Stimulated activated CD4-positive, alpha-beta T cell treated with anti-CD3 and anti-CD28 coated beads, TNF-alpha, amount 100 ng/mL, for 24 hours (primary cell): ENCODE results near the gene LY6G6F.

Source experiments
- DNase-seq, 3 experiments: peaks; one replicate each; pipeline ENCODE4 v3.0.0-alpha.2; 2020; ENCODE audit warnings: low read depth in 3 of 3

Gene LY6G6F, protein sequence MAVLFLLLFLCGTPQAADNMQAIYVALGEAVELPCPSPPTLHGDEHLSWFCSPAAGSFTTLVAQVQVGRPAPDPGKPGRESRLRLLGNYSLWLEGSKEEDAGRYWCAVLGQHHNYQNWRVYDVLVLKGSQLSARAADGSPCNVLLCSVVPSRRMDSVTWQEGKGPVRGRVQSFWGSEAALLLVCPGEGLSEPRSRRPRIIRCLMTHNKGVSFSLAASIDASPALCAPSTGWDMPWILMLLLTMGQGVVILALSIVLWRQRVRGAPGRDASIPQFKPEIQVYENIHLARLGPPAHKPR

DNA sequence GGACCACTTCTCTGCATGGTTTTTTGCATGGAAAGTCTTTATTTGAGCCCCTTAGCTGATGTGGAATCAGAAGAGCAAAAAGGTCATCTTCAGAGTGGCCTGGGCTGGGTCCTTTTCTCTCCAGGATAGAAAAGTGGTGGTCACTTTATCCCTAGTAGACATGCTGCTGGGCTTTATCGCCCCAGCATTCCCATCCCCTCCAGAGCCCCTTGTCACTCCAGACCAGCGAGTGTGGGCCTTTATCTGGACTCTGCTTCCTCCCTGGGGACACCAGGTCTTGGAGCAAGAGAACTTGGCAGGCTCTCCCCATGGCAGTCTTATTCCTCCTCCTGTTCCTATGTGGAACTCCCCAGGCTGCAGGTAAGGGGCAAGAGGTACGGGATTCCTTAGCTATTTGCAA lies at the start of gene LY6G6F:
TSS of gene LY6G6F (plus strand) at position 268 of the 400 bp plus-strand sequence. CDS start at position 309, 41 bp downstream.
- no peak for DNase-seq

DNA sequence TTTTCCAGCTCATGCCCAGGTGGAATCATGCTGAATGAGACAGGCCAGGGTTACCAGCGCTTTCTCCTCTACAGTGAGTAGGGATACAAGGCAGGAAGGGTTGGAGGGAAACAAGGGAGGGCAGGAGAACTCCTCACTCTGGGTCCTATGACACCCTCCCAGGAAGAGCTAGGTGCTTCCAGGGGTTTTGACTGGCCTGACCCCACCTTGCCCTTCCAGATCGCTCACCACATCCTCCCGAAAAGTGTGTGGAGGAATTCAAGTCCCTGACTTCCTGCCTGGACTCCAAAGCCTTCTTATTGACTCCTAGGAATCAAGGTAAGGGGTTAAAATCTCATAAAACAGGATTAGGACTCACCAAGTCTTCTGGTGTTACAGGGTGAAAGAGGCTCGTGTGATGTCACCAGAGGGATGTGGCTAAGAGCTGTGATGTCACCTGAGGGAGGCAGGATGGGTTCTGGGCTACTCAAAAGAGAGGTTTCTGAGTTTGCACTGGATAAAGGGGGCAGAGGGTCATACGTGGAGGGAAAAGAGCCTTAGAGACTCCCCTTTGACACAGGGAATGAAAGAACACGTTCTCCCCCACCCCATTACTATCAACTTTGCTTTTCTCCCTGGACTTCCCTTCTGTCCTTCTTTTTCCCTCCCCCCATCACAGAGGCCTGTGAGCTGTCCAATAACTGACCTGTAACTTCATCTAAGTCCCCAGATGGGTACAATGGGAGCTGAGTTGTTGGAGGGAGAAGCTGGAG lies 49.1 kb upstream of the LY6G6F start:
- DNase-seq: no peak

DNA sequence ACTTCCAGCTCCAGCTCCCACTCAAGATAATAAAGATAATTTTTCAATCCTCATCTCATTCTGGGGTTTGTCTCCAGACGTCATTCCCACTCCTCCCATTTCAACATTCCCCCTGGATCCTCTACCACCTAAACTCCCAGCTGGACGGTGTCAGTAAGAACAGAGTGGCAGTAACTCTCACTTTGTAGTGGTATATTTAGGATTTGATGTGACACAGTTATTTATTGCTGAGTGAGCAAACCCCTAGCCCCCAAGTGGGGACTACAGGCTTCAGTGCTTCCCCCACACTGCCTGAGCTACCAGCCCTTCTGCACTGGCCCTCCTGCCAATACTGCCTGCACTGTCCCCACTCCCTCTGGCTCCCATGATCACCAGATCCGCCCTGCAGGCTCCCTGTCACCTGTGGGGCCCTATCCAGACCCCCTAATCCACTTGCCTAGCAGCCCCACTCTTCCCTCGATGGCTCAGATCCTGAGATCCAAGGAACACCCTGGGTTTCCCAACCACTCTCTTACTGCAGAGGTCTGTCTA lies 48.4 kb upstream of the LY6G6F start:
- DNase-seq: no peak

DNA sequence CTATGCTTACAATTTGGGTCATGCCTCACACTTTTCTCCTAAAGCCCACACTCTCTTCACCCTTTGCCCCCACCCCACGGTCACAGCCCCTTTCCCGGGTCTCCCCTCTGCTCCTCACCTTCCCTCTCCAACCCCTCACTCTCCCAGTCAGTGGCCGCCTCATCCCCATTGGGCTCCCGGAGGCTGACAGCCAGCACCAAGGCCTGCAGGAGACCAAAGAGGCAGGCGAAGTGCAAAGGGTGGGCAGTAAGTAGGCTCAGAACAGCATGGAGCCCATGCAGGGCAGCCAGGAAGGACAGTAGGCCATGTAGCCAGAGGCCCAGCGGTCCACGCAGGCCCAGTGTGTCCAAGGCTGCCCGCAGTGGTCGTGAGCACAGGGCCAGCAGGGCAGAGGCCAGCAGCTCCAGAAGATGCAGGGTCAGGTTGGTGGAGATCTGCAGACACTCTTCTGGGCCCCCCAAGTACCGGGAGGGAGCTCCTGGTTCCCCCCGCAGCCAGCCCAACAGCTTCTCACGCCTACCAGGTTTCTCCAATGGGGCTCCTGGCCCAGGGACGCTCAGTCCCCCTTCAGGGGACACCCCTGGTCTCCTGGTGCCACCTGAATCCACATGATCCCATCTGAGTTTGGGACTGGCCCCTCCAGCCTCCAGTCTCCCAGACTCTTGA lies 47.5 kb upstream of the LY6G6F start:
- DNase-seq: no peak

DNA sequence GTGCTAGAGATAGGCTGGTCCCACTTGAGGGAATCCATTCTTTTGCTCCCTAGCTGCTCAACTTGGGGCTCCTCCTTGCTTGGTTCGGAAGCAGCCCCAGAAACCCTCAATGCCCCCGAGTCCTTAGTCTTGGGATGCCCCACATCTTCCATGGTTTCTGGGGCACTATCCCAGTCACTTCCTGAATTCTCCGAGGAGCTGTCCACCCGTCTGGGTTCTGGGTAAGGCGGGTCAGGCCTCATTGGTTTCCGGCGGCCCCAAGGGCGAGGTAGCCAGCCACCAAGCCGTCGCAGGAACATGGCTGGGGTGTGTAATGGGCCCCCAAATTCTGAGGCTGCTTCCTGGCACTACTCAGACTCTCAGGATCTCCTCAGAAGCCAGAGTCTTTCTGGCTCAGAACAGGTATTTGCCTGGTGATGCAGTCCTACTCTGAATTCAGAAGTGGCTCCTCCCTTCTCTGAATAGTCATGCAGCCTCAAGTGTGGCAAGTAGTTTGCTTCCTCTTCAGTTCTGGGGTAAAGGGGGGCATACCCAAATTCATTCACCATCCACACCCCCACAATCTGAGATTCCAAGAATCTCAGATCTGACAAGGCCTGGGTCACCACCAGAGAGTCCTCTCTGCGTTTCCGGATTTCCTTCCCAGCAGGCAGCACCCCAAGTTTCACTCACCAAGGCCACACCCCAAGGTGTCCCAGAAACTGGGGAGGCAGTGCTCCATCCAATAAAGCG lies 46.9 kb upstream of the LY6G6F start:
- DNase-seq: peak in 1 of 3 experiments; percentile 49

DNA sequence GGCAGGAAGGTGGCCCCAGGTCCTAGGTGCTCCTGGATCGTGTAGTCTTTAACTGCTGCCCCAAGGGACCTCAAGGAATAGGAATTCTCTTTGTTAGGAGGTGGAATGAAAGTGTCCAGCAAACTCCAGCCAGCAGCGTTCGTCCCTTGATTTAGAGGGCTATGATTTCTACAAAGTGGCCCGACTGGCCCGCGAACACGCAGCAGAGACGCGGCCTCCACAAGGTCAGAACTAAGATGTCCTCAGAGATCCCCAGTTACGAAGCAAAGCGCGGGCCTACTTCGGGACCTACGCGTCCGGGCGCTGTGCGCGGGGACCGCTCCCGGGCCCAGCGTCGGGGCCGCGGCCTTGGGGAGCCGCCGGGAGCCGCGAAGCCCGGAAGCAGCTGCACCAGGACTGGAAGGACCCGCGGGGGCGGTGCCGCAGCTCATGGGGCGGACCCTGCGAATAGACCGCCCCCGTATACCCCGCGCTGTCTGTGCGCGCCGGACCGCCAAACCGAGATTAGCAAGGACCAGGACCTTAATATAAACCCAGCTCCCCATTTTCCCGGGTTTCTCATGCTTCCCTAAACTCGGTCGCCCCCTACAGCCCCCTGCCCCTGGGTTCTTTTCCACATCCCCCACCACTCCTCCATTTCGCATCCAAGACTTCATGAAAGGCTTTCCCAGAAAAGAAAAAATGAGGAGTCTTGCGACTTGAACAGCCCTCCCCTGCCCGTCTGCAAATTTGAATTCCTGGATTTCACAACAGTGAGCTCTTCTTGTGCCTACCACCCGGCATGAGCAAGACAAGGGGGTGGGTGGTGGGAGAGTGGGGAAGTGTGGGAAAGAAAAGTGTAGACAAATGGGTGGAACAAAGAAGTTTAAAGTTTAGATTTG lies 46.0 kb upstream of the LY6G6F start, which contains the start of gene C6orf47:
TSS of gene C6orf47 (minus strand) at position 398 of the 881 bp plus-strand sequence. CDS start 831 bp downstream, outside the sequence.
- peak; percentile 46 to 79 (median 61) for DNase-seq

DNA sequence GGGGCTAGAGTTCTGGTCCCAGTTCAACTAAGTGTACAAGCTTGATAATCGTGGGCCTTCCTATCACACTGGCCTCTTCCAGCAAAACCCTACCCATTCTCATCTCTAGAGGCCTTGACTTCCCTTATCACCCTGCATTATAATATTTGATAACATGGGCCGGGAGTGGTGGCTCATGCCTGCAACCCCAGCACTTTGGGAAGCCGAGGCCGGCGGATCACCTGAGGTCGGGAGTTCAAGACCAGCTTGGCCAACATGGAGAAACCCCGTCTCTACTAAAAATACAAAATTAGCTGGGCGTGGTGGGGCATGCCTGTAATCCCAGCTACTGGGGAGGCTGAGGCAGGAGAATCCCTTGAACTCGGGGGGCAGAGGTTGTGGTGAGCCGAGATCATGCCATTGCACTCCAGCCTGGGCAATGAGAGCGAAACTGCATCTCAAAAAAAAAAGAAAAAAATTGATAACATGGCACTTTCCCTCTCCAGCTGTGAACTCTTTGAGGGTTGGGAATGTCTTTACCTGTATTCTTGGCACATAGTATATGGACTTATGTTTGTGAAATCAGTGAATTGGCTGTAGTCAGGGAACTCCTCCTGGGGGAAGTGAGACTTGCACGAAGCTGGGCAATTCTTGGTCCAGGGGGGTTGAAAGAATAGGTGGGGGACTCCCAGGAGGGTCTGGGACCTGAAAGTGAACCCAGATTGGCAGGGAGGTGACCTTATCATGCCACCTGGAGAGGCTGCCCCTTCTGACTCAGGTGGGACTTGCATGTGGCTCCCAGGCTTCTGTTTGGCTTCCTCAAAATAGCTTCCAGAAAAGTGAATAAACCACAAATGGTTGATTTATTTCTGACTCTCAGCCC lies 45.2 kb upstream of the LY6G6F start:
- DNase-seq: no peak

DNA sequence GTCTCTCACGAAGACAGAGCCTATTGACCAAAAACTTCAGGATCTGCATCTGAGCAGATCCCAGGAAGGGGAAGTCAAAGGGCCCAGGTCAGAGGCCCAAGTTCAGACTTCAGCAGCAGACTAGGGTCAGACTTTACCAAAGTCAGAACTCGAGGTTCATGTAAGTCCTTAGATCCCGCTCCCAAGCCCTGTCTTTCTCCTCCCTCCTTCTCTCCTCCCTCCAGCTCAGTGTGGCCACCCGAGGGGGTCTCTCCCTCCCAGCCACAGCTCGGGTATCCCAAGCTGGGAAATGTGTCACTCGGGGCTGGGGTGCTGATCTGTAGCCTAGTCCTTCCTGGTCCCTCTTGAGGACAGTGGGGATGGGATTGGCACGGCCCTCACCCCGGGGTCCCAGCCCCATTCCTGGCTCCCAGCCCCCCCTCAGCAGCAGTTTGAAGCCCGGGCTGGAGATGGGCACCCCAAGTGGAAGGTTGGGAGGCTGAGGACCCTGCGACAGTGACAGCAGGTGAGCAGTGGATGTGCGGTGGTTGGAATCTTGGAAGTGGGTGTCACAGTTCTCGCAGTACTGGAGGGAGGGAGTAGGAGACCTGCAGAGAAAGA lies 44.4 kb upstream of the LY6G6F start:
- no peak for DNase-seq

DNA sequence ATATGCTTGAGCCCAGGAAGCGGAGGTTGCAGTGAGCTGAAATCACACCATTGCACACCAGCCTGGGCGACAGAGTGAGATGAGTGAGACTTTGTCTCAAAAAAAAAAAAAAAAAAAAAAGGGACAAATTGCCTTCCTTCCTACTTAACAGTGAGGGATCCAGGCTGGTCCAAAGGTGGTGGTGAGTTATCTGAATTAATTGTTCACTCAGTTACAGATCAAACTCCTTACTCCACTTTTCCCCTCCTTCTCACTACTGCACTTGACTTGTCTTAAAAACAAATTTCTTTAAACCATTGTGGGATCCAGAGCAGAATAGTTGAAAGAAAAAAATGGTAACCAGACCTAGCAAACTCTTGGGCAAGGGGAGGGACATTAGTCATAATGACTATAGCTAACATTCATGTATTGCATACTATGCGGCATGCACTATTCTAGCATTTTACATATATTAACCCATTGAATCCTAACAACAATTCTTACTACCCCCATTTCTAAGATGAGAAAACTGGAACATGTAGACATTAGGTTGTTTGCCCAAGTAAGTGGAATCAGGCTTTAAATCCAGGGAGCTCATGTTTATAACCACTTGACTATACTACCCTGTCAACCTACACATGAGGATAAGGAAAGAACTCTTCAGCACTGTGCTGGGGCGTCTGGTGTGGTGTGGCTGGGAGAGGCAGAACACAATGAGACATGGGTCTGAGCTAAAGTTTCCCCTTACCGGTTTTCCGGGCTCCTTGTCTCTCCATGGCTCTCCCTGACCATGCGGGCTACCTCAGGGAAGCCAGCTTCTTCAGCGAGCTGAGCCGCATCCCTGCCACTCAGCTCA lies 43.3 kb upstream of the LY6G6F start:
- DNase-seq: no peak

DNA sequence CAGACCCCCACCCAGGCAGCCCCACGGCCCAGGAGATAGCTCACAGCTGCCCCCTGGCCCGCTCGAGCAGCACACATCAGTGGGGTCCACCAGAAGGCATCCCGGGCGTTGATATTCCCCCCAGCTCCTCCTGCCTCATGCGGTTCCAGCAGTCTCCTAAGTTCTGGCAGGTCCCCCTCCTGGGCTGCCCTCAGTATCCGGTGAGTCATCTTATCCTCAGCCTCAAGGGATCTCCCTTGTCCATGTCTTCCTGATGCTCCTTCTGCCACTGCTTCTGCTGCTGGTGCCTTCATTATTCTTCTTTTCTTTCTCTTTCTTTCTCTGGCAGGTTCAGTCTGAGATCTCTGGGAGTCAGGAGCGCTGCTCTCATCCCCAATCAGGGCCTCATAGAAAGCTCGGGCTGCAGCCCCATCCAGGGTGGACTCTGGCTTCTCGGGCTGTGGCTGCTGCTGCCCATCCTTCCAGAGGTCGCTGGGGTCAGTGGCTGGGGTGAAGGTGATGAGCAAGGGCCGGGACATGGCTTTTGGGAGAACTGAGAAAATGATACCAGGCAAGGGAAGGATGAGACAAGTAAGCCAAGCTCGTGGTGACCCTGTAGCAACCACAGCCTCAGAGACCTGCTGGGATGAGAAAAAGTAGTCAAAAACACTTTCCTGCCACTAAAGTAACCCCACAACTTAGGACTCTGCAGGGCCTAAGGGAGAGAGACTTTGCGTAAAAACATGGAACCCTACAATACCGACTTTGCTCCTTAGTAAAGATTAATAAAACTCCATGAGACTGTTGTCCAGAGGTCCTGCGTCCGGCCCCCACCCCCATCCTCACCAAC lies 42.5 kb upstream of the LY6G6F start:
- no peak for DNase-seq

DNA sequence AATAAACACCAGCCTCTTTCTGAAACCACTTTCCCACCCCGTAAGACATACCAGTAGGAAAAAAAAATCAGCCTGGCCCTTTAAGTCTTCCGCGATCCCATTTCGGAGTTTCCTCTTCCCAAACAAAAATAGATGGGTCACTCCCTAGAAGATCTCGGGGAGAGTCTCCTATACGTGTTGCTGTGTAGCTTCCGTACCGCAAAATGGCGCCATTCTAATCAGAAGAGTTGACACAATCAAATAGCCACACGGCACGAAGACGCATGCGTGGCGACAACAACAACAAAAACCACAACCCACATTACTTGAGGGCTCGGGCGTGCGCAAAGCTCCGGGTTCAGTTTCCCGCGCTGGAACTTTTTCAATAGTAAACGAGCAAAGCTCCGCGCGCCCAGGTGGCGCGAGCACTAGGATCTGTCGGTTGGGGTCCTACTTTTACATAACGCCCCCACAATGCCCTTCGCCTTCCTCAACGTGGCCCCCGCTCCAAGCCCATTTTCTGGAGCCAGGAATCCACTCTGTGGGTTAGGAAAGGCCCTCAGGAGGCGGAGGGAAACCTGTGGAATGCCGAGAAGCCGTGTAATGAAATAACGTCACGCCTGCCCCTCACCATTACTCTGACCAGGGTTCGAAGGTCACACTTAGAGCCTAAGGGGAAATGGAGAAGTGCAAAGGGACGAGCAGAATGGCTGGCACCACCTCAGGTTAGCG lies 41.7 kb upstream of the LY6G6F start, which contains the start of gene GPANK1:
TSS of gene GPANK1 (minus strand) at position 208 of the 711 bp plus-strand sequence. CDS start 519 bp downstream, outside the sequence.
- DNase-seq: peak; percentile 78 to 87 (median 85)

DNA sequence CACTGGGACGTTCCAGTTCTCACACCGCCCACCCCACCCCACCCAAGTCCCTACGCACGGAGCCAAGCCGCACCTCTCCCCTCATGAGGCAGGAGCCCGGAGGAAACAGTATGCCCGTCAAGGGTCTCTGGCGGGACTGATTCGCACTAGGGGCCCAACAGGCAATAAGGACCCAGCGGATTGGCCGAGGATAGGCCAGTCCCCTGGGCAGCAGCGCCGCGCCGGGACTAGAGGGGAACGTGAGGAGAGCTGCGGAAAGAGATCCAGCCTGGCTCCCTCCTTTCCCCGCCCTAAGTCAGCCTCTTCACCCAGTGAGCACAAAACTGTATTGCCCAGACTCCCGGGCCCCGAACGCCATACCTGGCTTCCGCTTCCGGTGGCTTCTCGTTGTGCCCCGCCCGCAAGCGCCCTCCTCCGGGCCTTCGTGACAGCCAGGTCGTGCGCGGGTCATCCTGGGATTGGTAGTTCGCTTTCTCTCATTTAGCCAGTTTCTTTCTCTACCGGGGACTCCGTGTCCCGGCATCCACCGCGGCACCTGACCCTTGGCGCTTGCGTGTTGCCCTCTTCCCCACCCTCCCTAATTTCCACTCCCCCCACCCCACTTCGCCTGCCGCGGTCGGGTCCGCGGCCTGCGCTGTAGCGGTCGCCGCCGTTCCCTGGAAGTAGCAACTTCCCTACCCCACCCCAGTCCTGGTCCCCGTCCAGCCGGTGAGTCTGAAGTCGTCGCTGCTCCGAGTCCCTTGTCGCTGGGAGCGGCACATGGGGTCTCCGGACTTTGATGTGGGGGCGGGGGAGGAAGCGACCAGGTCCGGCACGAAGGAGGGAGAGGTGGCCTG lies 40.9 kb upstream of the LY6G6F start, which contains the start of gene CSNK2B:
TSS of gene CSNK2B (plus strand) at position 580 of the 836 bp plus-strand sequence. CDS start 752 bp downstream, outside the sequence.
- DNase-seq: peak; percentile 97 to 98 (median 98)

DNA sequence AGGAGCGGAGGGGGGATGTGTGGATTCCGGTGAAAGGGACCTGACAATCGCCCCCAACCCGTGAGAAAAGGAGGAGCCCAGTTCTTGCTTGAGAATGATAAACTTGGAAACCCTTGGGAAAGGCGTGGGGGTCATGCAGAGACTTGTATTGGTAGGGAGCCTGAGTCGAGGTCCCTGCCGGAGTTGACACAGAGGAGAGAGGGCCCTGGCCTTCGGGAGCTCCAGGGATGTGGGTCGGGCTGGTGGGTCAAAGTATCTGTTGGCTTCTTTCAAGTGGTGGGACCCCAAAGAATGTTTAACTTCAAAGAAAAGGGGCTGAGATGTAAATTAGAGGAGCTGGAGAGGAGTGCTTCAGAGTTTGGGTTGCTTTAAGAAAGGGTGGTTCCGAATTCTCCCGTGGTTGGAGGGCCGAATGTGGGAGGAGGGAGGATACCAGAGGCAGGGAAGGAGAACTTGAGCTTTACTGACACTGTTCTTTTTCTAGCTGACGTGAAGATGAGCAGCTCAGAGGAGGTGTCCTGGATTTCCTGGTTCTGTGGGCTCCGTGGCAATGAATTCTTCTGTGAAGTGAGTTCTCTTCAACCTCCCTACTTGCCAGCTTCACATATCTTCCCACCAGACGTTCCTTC lies 40.2 kb upstream of the LY6G6F start:
- DNase-seq: no peak

DNA sequence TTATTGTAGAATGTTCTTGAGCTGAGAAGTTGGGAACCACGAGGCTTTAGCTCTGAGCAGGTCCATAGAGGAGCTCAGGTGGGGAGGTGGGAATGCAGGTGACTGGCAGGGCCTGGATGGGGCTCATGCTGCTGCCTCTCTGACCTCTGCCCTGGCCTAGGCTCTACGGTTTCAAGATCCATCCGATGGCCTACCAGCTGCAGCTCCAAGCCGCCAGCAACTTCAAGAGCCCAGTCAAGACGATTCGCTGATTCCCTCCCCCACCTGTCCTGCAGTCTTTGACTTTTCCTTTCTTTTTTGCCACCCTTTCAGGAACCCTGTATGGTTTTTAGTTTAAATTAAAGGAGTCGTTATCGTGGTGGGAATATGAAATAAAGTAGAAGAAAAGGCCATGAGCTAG lies 37.0 kb upstream of the LY6G6F start, which contains the start of gene LY6G5B:
TSS of gene LY6G5B (plus strand) at position 301 of the 400 bp plus-strand sequence. CDS start 975 bp downstream, outside the sequence.
- no peak for DNase-seq
